ENCODE data around the gene BOC.

BOC gene

GRCh38 chr3:113268311-113268710 is 57.0 kb downstream of the BOC start:
- no peak for DNase-seq (ENCODE audit: low read depth, low spot score)

GRCh38 chr3:113268942-113269341 is 57.6 kb downstream of the BOC start:
- no peak for DNase-seq (ENCODE audit: low read depth, low spot score)

GRCh38 chr3:113269661-113270060 is 58.3 kb downstream of the BOC start:
- no peak for DNase-seq (ENCODE audit: low read depth, low spot score)

GRCh38 chr3:113270068-113270467 is 58.7 kb downstream of the BOC start:
- DNase-seq (ENCODE audit: low read depth, low spot score), result no peak

GRCh38 chr3:113270786-113271185 is 59.4 kb downstream of the BOC start:
- no peak for DNase-seq (ENCODE audit: low read depth, low spot score)

- no peak for DNase-seq (ENCODE audit: low read depth, low spot score)
Observed at GRCh38 chr3:113271189-113271588, 59.8 kb downstream of the BOC start.

- DNase-seq (ENCODE audit: low read depth, low spot score), result no peak
Observed at GRCh38 chr3:113271594-113272384, 60.4 kb downstream of the BOC start.

GRCh38 chr3:113272385-113272779 is 61.0 kb downstream of the BOC start:
- no peak for DNase-seq (ENCODE audit: low read depth, low spot score)

GRCh38 chr3:113273011-113273410 is 61.7 kb downstream of the BOC start:
- no peak for DNase-seq (ENCODE audit: low read depth, low spot score)

GRCh38 chr3:113273604-113274378 is 62.4 kb downstream of the BOC start:
- no peak for DNase-seq (ENCODE audit: low read depth, low spot score)

- DNase-seq (ENCODE audit: low read depth, low spot score), result no peak
Observed at GRCh38 chr3:113274425-113275257, 63.3 kb downstream of the BOC start.

- DNase-seq (ENCODE audit: low read depth, low spot score), result no peak
Observed at GRCh38 chr3:113275258-113275556, 63.9 kb downstream of the BOC start.

- DNase-seq (ENCODE audit: low read depth, low spot score), result no peak
Observed at GRCh38 chr3:113275583-113275928, 64.2 kb downstream of the BOC start.

- no peak for DNase-seq (ENCODE audit: low read depth, low spot score)
Observed at GRCh38 chr3:113275929-113276750, 64.8 kb downstream of the BOC start.

GRCh38 chr3:113276751-113277080 is 65.4 kb downstream of the BOC start:
- DNase-seq (ENCODE audit: low read depth, low spot score), result no peak

- no peak for DNase-seq (ENCODE audit: low read depth, low spot score)
Observed at GRCh38 chr3:113277414-113277813, 66.1 kb downstream of the BOC start.

- no peak for DNase-seq (ENCODE audit: low read depth, low spot score)
Observed at GRCh38 chr3:113277941-113278598, 66.7 kb downstream of the BOC start.

GRCh38 chr3:113278599-113278955 is 67.2 kb downstream of the BOC start:
- DNase-seq (ENCODE audit: low read depth, low spot score), result no peak

GRCh38 chr3:113279686-113280085 is 68.3 kb downstream of the BOC start:
- no peak for DNase-seq (ENCODE audit: low read depth, low spot score)

- DNase-seq (ENCODE audit: low read depth, low spot score), result no peak
Observed at GRCh38 chr3:113283306-113283705, 71.9 kb downstream of the BOC start.

- no peak for DNase-seq (ENCODE audit: low read depth, low spot score)
Observed at GRCh38 chr3:113284453-113285050, 73.2 kb downstream of the BOC start.

Data from activated naive CD8-positive, alpha-beta T cell treated with anti-CD3 and anti-CD28 coated beads, Interleukin-2, amount 50 U/mL, for 16 hours (primary cell).